Keratinocyte (primary cell): ENCODE data around the gene ASPSCR1. TPM values are rescaled to one million over a fixed set of nuclear protein-coding genes. Genes with fewer than 3 reads are reported as not detected.

Source experiments
- DNase-seq: peaks from one replicate; pipeline ENCODE4 v3.0.0-alpha.2; 2011; ENCODE audit warnings: low read depth, missing footprints, low spot score
- FAIRE-seq: peaks from 2 replicates; lab custom pipeline; 2011; peaks lifted over from hg19 to GRCh38; lab: Jason Lieb, UNC
- H2AFZ ChIP-seq: 2 replicates; pipeline ENCODE4 v1.6.0; 2012; ENCODE audit warnings: low read length, control low read depth, inconsistent platforms; ENCODE audit not compliant: control insufficient read depth
- H3K27ac ChIP-seq: 2 replicates; pipeline ENCODE4 v1.5.1; 2011; ENCODE audit warnings: low read length; ENCODE audit not compliant: control insufficient read depth, insufficient read depth
- H3K27me3 ChIP-seq: 3 replicates; pipeline ENCODE4 v1.6.0; 2011; ENCODE audit warnings: low read length; ENCODE audit not compliant: control insufficient read depth, insufficient read depth; ENCODE audit errors: extremely low read depth
- H3K36me3 ChIP-seq, 2 experiments: 2 replicates in 1 of 2; 3 replicates in 1 of 2; pipeline ENCODE4 v1.5.1; 2011; ENCODE audit warnings: low read length in 2 of 2, mild to moderate bottlenecking in 1 of 2; ENCODE audit not compliant: control insufficient read depth in 2 of 2, insufficient read depth in 2 of 2; ENCODE audit errors: extremely low read depth in 1 of 2
- H3K4me1 ChIP-seq: 3 replicates; pipeline ENCODE4 v1.5.1; 2011; ENCODE audit warnings: low read length; ENCODE audit not compliant: control insufficient read depth, insufficient read depth; ENCODE audit errors: extremely low read depth
- H3K4me2 ChIP-seq: 3 replicates; pipeline ENCODE4 v1.6.0; 2011; ENCODE audit warnings: low read depth, low read length; ENCODE audit not compliant: control insufficient read depth, insufficient read depth; ENCODE audit errors: extremely low read depth
- H3K4me3 ChIP-seq, 3 experiments: fragments of 200-600 bp in 1 of 3; sonication (generic) in 1 of 3; 2 replicates in 2 of 3; 3 replicates in 1 of 3; pipeline ENCODE4 v1.5.1; 2011 to 2016; ENCODE audit warnings: low read length in 3 of 3, mild to moderate bottlenecking in 3 of 3, control low read depth in 2 of 3, inconsistent platforms in 1 of 3, low read depth in 1 of 3, mixed read lengths in 1 of 3, mixed run types in 1 of 3, moderate library complexity in 1 of 3; ENCODE audit not compliant: control insufficient read depth in 2 of 3, insufficient read depth in 2 of 3; ENCODE audit errors: extremely low read depth in 1 of 3
- H3K79me2 ChIP-seq: 2 replicates; pipeline ENCODE4 v1.6.0; 2012; ENCODE audit warnings: low read length; ENCODE audit not compliant: control insufficient read depth, insufficient read depth
- H3K9ac ChIP-seq: 3 replicates; pipeline ENCODE4 v1.6.0; 2011; ENCODE audit warnings: low read length; ENCODE audit not compliant: control insufficient read depth, insufficient read depth; ENCODE audit errors: extremely low read depth
- H3K9me1 ChIP-seq: 3 replicates; pipeline ENCODE4 v1.6.0; 2011; ENCODE audit warnings: low read length; ENCODE audit not compliant: control insufficient read depth, insufficient read depth; ENCODE audit errors: extremely low read depth
- H3K9me3 ChIP-seq: 2 replicates; pipeline ENCODE4 v1.5.1; 2012; ENCODE audit warnings: low read depth, low read length; ENCODE audit not compliant: control insufficient read depth
- H4K20me1 ChIP-seq: 3 replicates; pipeline ENCODE4 v1.6.0; 2011; ENCODE audit warnings: low read length; ENCODE audit not compliant: control insufficient read depth, insufficient read depth; ENCODE audit errors: extremely low read depth
- EZH2 ChIP-seq: IDR thresholded peaks from one replicate; pipeline ENCODE4 v1.6.1; 2012; ENCODE audit warnings: inconsistent platforms, mild to moderate bottlenecking, low read length, moderate library complexity
- dilution Hi-C: fragments of 300-500 bp; cut with MboI; formaldehyde crosslinking; loops from one replicate; pipeline ENCODE4 v1.7.0; 2020; ENCODE audit warnings: low sequenced_read_pairs; ENCODE audit not compliant: extremely low pct_ligation_motif_present
- polyA plus RNA-seq, 5 experiments: library from polyadenylated mRNA; depleted of rRNA in 3 of 5; stranded (reverse) in 3 of 5; stranded (forward) in 1 of 5; unstranded in 1 of 5; fragments of >200 nt; gene quantifications; 1 replicate in 1 of 5; 2 replicates in 3 of 5; 3 replicates in 1 of 5; pipeline versions ENCODE4 v1.2.1 to v1.2.3, GENCODE V29; 2011 to 2012; ENCODE audit warnings: missing spikeins in 2 of 5, low read depth in 1 of 5, low replicate concordance in 1 of 5
- TF ChIP-seq, protein P1 (sequence below), 3 experiments: IDR thresholded peaks in 1 of 3; conservative IDR thresholded peaks in 1 of 3; optimal IDR thresholded peaks in 1 of 3; 2 replicates in 2 of 3; 3 replicates in 1 of 3; pipeline versions ENCODE3 to v1.5.1; 2011; ENCODE audit warnings: low read length in 3 of 3, mild to moderate bottlenecking in 3 of 3, moderate library complexity in 2 of 3, control low read depth in 1 of 3, inconsistent platforms in 1 of 3; ENCODE audit not compliant: insufficient read depth in 2 of 3; ENCODE audit errors: extremely low read depth in 1 of 3

The ASPSCR1 gene
- polyA plus RNA-seq, 1 donor (not counting 4 experiments of a cell fraction or from before 2014, with no cell fraction given): 5.2 TPM

DNA sequence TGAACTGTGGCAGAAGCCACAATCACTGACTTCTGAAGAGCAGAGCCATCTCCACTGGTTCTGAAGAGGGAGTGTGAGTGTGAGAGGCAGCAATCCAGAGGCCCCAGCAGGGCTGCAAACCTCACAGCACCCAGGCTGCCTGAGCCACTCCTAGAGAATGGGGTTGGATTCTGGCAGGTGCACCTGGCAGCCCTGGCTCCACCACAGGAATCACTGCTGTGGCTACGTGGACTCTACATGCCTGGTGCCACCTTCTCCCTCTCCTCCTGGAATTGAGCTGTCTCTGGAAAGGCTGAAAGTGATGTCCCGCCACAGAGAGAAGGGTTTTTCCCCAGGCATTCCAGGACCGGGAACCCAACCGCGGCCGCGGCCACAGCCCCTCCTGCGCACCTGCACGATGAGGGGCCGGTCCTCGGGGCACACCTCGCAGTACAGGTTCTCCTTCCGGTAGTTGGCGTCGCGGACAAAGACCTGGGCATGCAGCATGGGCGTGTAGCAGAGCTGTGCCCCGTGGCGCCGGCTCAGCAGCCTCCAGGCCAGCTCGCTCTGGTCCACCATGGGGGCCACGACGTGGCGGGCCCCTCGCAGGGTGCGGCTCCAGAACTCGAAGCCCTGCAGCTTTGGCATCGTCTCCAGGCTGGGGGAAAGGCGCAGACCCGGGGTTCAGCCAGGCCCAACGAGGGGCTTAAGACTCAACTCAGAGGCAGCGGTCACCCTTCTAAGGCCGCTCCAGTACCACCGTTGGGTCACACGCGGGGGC, 87.2 kb downstream of the ASPSCR1 start:
- H3K9ac ChIP-seq: peak overlapping the region; percentile 83
- no peak for FAIRE-seq
- H3K4me2 ChIP-seq: peak overlapping the region; percentile 93
- no peak overlapping the region for H2AFZ ChIP-seq
- H3K79me2 ChIP-seq: peaks cover 20% of the 10 kb centered on the region
- H3K27ac ChIP-seq: peak overlapping the region; percentile 52
- no peaks in the 10 kb centered on the region for H3K9me3 ChIP-seq
- H3K9me1 ChIP-seq: no peaks in the 10 kb centered on the region
- H4K20me1 ChIP-seq: peaks cover 9% of the 10 kb centered on the region
- no peak for TF ChIP-seq EZH2
- TF ChIP-seq, protein P1, sequence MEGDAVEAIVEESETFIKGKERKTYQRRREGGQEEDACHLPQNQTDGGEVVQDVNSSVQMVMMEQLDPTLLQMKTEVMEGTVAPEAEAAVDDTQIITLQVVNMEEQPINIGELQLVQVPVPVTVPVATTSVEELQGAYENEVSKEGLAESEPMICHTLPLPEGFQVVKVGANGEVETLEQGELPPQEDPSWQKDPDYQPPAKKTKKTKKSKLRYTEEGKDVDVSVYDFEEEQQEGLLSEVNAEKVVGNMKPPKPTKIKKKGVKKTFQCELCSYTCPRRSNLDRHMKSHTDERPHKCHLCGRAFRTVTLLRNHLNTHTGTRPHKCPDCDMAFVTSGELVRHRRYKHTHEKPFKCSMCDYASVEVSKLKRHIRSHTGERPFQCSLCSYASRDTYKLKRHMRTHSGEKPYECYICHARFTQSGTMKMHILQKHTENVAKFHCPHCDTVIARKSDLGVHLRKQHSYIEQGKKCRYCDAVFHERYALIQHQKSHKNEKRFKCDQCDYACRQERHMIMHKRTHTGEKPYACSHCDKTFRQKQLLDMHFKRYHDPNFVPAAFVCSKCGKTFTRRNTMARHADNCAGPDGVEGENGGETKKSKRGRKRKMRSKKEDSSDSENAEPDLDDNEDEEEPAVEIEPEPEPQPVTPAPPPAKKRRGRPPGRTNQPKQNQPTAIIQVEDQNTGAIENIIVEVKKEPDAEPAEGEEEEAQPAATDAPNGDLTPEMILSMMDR (optimal IDR thresholded peaks at IDR 0.05 in 1 of 3, IDR thresholded peaks at IDR 0.05 in 1 of 3, conservative IDR thresholded peaks at IDR 0.05 in 1 of 3; ENCODE audit: extremely low read depth in 1 of 3, insufficient read depth in 2 of 3, low read length in 3 of 3): peak in 1 of 3 experiments; percentile 4
- no peaks in the 10 kb centered on the region for H3K27me3 ChIP-seq
- H3K4me3 ChIP-seq: peak overlapping the region; percentile 78 to 84 (median 84)
- peaks cover 13% of the 10 kb centered on the region for H3K4me1 ChIP-seq
- no peak for DNase-seq
- dilution Hi-C loops: no loop called here
- H3K36me3 ChIP-seq: peaks cover 18 to 20% of the 10 kb centered on the region in 2 experiments

DNA sequence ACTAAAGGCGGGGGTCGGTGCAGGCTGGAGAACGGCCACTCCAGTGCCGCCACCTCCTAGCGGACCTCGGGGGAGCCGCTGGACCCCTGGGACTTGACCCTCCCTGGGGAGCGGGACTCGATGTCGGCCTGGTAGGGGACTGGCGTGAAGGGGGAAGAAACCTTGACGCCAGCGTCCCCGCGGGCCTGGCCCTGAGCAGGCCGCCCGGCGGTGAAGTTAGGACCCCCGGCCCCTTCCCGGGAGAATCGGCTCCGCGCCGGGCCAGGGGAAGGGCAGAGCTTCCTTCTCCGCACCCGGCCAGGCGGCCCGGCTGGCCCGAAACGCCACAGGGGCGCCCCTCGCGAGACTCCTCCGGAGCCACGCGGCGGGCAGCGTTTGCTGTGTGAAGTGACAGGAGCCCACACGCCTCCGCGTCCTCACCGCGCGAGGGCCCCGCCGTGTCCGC, 87.8 kb downstream of the ASPSCR1 start:
- Histone ChIP-seq H2AFZ (peak overlapping the region; percentile 5), H3K9me1 (no peaks in the 10 kb centered on the region), H3K4me2 (peak overlapping the region; percentile 93), H3K9me3 (no peaks in the 10 kb centered on the region), H3K79me2 (peaks cover 20% of the 10 kb centered on the region), H3K36me3 (peaks cover 16 to 17% of the 10 kb centered on the region in 2 experiments), H4K20me1 (peaks cover 9% of the 10 kb centered on the region), H3K27me3 (no peaks in the 10 kb centered on the region), H3K9ac (peak overlapping the region; percentile 83), H3K27ac (peak overlapping the region; percentile 52), H3K4me1 (peaks cover 13% of the 10 kb centered on the region), H3K4me3 (peak overlapping the region; percentile 78 to 84 (median 84))
- FAIRE-seq (no peak), DNase-seq (no peak)
- TF ChIP-seq EZH2: no peak
- TF ChIP-seq, protein P1 (optimal IDR thresholded peaks at IDR 0.05 in 1 of 3, IDR thresholded peaks at IDR 0.05 in 1 of 3, conservative IDR thresholded peaks at IDR 0.05 in 1 of 3; ENCODE audit: extremely low read depth in 1 of 3, insufficient read depth in 2 of 3, low read length in 3 of 3): no peak
- dilution Hi-C loops: no loop called here
